ENCODE data around the gene MGLL. TPM values are rescaled to one million over a fixed set of nuclear protein-coding genes. Genes with fewer than 3 reads are reported as not detected.

The MGLL gene
- total RNA-seq, 3 donors from 2014 or later, result 25.8 to 79.5 (median 30.2) TPM

DNA sequence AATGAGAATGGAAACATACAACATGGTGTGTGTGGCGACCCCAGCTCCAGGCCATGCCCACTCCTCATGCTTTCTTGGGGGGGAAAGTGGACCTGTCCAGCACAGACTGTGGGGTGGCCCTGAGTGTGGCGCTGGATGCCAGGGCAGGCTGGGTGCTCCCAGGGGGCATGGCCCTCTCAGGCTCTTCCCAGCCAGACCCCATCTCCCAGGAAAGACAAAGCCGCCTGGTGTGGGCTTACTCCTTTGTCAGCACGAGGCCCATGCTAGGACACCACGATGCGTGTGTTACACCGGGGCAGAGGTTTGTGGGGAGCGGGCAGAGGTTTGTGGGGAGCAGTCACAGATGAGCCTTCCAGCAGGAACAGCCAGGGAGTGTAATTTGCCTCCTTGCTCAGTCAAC is 81.1 kb downstream of the MGLL start:
- Histone ChIP-seq H3K9me3 (no peaks in the 10 kb centered on the region), H3K4me1 (peaks cover 4% of the 10 kb centered on the region in 2 donors), H3K4me3 (no peak overlapping the region), H3K36me3 (no peaks in the 10 kb centered on the region), H3K27ac (peak overlapping the region in 1 of 2 donors; percentile 48), H3K27me3 (no peaks in the 10 kb centered on the region)
- TF ChIP-seq POLR2A (IDR thresholded peaks at IDR 0.05), result no peak
- TF ChIP-seq, protein P1, sequence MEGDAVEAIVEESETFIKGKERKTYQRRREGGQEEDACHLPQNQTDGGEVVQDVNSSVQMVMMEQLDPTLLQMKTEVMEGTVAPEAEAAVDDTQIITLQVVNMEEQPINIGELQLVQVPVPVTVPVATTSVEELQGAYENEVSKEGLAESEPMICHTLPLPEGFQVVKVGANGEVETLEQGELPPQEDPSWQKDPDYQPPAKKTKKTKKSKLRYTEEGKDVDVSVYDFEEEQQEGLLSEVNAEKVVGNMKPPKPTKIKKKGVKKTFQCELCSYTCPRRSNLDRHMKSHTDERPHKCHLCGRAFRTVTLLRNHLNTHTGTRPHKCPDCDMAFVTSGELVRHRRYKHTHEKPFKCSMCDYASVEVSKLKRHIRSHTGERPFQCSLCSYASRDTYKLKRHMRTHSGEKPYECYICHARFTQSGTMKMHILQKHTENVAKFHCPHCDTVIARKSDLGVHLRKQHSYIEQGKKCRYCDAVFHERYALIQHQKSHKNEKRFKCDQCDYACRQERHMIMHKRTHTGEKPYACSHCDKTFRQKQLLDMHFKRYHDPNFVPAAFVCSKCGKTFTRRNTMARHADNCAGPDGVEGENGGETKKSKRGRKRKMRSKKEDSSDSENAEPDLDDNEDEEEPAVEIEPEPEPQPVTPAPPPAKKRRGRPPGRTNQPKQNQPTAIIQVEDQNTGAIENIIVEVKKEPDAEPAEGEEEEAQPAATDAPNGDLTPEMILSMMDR (IDR thresholded peaks at IDR 0.05), result no peak
- no peak for TF ChIP-seq POLR2AphosphoS5 (IDR thresholded peaks at IDR 0.05)
- intact Hi-C loops (cut with DNase I; ENCODE audit: low total_unique reads), result no loop called here
- DNase-seq (ENCODE audit: low spot score in 2 of 2), result peak in 1 of 2 donors; percentile 10

DNA sequence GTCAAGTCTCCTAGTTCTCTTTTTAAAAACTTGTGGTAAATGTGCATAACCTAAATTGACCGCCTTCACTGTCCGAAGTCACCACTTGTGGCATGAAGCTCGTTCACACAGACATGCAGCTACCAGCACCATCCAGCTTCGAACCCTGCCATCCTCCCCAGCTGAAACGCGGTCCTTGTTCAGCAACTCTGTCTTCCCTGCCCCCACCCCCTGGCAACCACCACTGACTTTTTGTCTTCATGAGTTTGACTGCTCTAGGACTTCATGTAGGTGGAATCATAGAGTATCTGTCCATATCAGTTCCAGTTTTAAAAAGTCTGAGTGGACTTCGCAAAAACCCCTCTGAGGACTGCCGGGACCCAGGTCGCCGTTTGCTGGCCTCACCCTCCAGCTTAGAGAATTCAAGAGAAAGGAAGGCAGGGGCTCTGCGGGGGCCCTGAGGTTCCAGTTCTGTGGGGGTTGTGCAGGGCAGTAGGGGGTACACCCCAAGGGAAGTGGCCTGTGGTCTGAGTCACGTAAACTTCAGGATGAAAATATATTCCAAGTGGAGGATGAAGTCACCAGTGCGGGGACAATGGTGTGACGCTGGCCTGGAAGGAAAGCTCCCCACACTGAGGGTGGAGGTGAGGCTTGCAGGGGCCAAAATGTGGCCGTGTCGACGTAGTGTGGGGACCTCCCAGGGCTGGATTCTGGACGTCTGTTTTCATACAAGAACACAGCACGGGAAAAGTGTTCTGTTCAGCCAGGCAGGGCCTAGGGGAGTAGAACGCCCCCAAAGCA is 82.0 kb downstream of the MGLL start:
- Histone ChIP-seq H3K36me3 (no peaks in the 10 kb centered on the region), H3K27me3 (no peaks in the 10 kb centered on the region), H3K4me1 (peaks cover 4 to 9% of the 10 kb centered on the region in 2 donors), H3K9me3 (no peaks in the 10 kb centered on the region), H3K4me3 (no peak overlapping the region), H3K27ac (peak overlapping the region; percentile 45 to 83)
- intact Hi-C loops (cut with DNase I; ENCODE audit: low total_unique reads), result no loop called here
- DNase-seq (ENCODE audit: low spot score in 2 of 2), result peak in 1 of 2 donors; percentile 45
- TF ChIP-seq, protein P1 (IDR thresholded peaks at IDR 0.05), result no peak
- no peak for TF ChIP-seq POLR2A (IDR thresholded peaks at IDR 0.05)
- no peak for TF ChIP-seq POLR2AphosphoS5 (IDR thresholded peaks at IDR 0.05)

DNA sequence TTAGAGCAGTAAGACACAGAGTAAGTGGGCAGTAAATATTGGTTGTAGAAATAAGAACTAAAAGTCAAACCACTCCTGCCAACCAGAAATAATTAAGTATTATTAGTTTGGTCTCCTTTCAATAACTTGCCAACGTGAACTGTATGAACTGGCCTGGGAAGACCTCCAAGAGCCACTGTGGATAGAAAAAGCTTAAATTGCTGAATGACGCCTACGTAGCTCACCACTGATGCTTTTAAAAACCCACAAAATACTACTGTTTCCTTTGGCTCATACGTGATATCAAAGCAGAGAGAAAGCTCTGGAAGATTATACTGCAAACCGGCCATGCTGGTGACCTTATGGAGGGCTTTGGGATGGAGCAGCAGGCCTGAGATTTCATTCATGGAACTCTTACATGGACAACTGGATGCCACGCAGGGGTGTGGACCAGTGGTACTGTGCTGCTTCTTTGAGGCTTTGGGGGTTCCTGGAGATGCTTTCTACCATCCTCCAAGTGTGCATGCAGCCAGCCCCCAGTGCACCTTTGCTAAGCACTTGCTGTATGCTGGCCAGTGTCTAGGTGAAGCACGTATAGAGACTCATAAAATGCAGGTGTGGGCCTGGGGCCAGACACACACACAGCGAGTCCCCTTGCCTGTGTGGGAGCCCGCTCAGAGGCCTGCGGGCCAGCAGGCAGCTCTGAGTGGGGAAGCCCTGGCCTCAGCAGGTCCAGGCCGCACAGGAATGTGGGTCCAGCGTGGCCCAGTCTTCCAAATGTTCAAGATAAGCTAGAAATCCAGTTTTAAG is 82.8 kb downstream of the MGLL start:
- peaks cover 4 to 16% of the 10 kb centered on the region in 2 donors for H3K4me1 ChIP-seq
- peak overlapping the region; percentile 45 to 83 for H3K27ac ChIP-seq
- no peaks in the 10 kb centered on the region for H3K27me3 ChIP-seq
- intact Hi-C loops (cut with DNase I; ENCODE audit: low total_unique reads), result no loop called here
- H3K4me3 ChIP-seq, result no peak overlapping the region
- H3K9me3 ChIP-seq, result no peaks in the 10 kb centered on the region
- TF ChIP-seq POLR2AphosphoS5 (IDR thresholded peaks at IDR 0.05) (no peak), POLR2A (IDR thresholded peaks at IDR 0.05) (no peak)
- TF ChIP-seq, protein P1 (IDR thresholded peaks at IDR 0.05), result no peak
- peak in 1 of 2 donors; percentile 30 for DNase-seq (ENCODE audit: low spot score in 2 of 2)
- no peaks in the 10 kb centered on the region for H3K36me3 ChIP-seq

DNA sequence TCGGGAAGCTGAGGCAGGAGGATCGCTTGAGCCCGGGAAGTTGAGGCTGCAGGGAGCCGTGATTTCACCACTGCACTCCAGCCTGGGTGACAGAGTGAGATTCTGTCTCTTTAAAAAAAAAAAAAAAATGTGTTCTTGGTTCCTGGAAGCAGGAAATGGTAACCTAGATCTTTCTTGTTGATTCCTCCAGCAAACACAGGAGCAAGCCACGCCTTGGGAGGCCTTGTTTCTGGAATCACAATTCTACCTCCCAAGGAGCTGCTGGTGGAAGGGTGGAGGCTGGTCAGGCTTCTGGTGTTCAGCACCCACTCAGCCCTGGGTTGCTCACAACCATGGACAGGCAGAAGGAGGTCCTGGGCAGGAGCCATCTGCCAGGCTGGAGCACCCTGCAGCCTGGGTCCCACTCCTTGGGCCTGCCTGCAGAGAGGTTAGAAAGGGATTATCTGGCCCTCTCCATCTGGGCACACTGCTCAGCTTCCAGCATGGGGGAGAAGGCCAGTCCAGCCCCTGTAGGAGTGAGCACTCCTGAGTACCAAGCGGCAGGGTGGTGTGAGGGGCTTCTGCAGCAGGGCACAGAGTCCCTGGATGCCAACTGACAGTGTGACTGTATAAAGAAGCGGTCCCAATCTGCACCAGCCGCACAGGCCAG is 84.0 kb downstream of the MGLL start:
- TF ChIP-seq, protein P1 (IDR thresholded peaks at IDR 0.05), result no peak
- TF ChIP-seq POLR2A (IDR thresholded peaks at IDR 0.05), result no peak
- TF ChIP-seq POLR2AphosphoS5 (IDR thresholded peaks at IDR 0.05), result no peak
- intact Hi-C loops (cut with DNase I; ENCODE audit: low total_unique reads), result no loop called here
- H3K4me1 ChIP-seq, result peaks cover 4 to 20% of the 10 kb centered on the region in 2 donors
- no peaks in the 10 kb centered on the region for H3K9me3 ChIP-seq
- peak overlapping the region; percentile 2 to 83 for H3K27ac ChIP-seq
- no peak overlapping the region for H3K4me3 ChIP-seq
- no peaks in the 10 kb centered on the region for H3K27me3 ChIP-seq
- H3K36me3 ChIP-seq, result no peaks in the 10 kb centered on the region
- DNase-seq (ENCODE audit: low spot score in 2 of 2), result peak in 1 of 2 donors; percentile 52

Data from breast epithelium (tissue), 4 donors.